ENCODE measurements around the gene PPP1R7.

PPP1R7 gene

DNA sequence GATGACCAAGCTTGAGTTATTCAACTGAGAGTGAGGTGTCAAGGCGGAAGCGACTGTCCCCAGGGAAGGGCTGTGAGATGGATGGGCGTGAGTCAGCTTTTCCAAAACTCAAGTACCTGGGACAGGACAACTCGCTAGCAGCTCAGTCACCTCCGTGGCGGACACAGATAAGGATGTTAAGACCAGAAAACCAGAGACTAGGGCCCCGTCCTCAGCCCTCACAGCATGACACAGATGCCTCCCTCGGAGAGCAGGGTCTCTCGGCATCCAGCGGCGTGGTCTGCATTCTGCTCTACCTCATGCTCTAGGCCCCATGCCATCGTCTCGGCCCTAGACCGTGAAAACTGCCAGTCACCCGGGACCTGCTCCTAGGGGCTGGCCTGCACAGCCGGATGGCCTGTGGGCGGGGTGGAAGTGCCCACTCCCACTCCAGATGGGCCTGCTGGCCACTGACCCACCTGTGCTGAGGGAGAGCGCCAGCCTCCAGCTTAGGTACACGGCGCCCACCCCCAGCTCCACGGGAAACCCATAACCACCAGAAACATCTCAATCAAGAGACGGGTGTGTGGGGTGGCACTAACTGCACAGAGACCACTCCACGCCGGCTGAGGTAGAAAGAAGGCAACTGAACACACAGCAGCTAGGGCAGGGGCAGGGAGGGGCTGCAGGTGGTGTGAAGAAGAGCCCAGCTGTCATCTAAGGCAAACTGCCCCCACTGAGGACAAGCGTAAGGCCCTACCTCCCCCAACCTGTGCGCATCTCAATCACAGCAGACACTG, 78.0 kb downstream of the PPP1R7 start:
- Mint-ChIP-seq H3K4me3 (no peak overlapping the region), H3K27me3 (ENCODE audit: low read depth) (no peaks in the 10 kb centered on the region), H3K9me3 (no peaks in the 10 kb centered on the region), H3K4me1 (peaks cover 22% of the 10 kb centered on the region), H3K36me3 (ENCODE audit: low read depth) (peaks cover 61% of the 10 kb centered on the region), H3K27ac (peak overlapping the region in 1 of 3 experiments; percentile 44)
- TF ChIP-seq CTCF (IDR thresholded peaks at IDR 0.05; ENCODE audit: unreplicated experiment in 3 of 3) = no peak

DNA sequence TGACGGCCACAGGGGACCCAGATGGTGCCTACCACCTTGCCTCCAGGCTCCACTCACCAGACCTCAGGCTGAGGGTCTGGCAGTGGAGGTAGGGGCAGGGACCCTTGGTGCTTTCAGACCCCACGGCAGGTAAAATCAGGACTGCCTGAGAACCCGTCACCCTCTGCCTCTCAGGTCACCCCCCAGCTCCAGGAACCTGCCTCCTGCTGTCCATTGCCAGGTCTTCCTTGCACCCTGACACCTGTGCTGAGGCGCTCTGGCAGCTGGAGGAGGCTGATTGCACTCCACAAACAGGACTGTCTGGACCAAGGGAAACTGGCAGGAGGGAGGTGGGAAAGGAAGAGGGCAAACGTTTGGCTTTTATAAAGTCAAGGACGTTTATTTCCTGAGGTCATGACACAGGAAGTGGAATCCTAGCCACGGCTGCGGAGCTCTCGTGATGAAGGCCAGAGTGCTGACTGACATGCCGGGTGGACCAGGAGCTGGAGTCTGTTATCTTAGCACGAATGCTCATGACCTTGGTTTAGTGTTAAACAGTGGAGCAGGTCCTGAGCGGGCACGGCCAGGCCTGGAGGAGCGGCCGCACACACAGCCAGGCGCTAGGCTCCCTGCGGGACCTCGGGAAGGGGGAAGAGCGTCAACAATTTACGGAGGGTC, 78.7 kb downstream of the PPP1R7 start:
- H3K9me3 Mint-ChIP-seq = no peaks in the 10 kb centered on the region
- no peak for TF ChIP-seq CTCF (IDR thresholded peaks at IDR 0.05; ENCODE audit: unreplicated experiment in 3 of 3)
- no peak overlapping the region for H3K4me3 Mint-ChIP-seq
- no peaks in the 10 kb centered on the region for H3K27me3 Mint-ChIP-seq (ENCODE audit: low read depth)
- H3K36me3 Mint-ChIP-seq (ENCODE audit: low read depth) = peaks cover 66% of the 10 kb centered on the region
- peaks cover 21% of the 10 kb centered on the region for H3K4me1 Mint-ChIP-seq
- H3K27ac Mint-ChIP-seq = no peak overlapping the region

DNA sequence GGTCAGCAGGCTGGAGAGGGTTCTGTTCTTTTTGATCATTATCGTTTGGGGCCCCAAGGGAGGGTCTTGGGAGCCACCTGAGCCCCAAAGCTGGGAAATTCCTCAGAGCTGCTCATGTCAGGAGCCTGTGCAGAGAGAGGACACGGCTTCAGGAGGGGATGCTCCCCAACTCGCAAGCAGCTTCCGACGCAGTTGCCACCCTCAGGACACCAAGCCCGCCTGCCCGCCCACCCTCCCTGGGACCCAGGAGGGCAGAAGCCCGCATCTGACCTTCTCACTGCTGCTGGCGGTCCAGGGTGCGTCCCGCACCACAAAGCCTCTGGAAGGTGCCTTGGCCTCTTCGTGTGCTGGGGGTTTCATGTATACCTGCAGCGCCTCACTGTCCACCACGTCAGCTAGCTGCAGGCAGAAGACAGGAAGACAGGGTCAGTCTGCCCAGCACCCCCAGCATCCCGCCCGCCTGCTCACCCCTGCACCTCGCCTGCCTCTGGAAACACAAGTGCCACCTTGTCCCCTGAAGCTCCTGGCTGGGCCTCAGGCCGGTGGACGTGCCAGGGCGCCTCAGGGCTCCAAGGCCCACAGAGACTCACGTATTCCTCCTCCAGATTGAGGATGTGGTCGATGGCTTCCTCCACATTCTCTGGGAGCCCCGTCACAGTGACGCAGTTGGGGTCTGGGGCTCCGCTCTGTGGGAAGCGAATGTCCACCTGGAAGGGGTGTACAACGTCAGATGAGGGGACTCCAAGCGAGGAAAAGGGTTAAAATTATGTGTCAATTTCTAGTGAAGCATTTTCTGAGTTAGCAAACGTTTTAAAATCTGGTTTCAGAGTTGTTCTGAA, 79.5 kb downstream of the PPP1R7 start:
- Mint-ChIP-seq H3K27me3 (ENCODE audit: low read depth) (no peaks in the 10 kb centered on the region), H3K9me3 (no peaks in the 10 kb centered on the region), H3K36me3 (ENCODE audit: low read depth) (peaks cover 73% of the 10 kb centered on the region), H3K4me3 (no peak overlapping the region), H3K27ac (no peak overlapping the region), H3K4me1 (peaks cover 13% of the 10 kb centered on the region)
- TF ChIP-seq CTCF (IDR thresholded peaks at IDR 0.05; ENCODE audit: unreplicated experiment in 3 of 3) = no peak

GRCh38 chr2:241230435-241230834, 80.2 kb downstream of the PPP1R7 start:
- Mint-ChIP-seq H3K4me1 (peaks cover 10% of the 10 kb centered on the region), H3K27ac (no peak overlapping the region), H3K9me3 (no peaks in the 10 kb centered on the region), H3K36me3 (ENCODE audit: low read depth) (peaks cover 74% of the 10 kb centered on the region), H3K27me3 (ENCODE audit: low read depth) (no peaks in the 10 kb centered on the region), H3K4me3 (no peak overlapping the region)
- no peak for TF ChIP-seq CTCF (IDR thresholded peaks at IDR 0.05; ENCODE audit: unreplicated experiment in 3 of 3)

DNA sequence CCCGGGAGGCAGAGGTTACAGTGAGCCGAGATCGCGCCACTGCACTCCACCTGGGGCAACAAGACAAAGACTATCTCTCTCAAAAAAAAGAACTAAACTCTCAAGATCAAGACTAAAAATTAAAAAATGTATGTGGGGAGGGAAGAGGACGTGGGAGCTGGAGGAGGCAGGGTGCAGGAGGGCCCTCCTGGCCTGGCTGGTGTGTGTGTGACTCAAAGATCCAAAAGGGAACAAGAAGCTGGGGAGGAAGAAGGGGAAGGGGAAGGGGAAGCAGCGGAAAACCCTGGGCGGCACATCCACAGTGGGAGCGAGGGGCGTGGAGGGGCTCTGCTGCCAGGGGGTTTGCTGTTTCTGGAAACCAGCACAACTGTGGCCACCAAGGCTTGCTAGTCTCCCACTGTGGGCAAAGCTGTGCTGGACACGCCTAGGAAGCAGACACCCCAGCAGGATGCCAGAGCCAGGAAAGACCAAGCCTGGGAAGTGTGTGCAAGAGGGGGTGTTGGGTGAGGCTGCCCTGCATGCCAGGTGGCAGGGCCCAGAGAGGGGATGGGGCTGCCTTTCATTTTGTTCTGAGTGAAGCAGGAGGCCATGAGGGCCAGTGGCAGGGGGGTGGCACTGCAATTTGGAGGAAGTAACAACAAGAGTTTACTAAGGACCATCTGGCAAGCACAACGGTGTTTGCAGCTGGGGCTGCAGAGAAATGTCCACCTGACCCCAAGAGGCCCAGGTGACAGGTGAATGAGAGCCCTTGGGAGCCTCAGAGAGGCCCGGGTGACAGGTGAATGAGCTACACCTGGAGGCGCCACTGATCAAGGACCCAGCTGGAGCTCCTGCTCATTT, 82.7 kb downstream of the PPP1R7 start:
- TF ChIP-seq CTCF (IDR thresholded peaks at IDR 0.05; ENCODE audit: unreplicated experiment in 3 of 3) = no peak
- Mint-ChIP-seq H3K36me3 (ENCODE audit: low read depth) (peaks cover 84% of the 10 kb centered on the region), H3K27me3 (ENCODE audit: low read depth) (no peaks in the 10 kb centered on the region), H3K27ac (no peak overlapping the region), H3K4me1 (peaks cover under 1% of the 10 kb centered on the region), H3K9me3 (no peaks in the 10 kb centered on the region), H3K4me3 (no peak overlapping the region)

Measured in nephron (organoid).